ENCODE measurements around the gene SLC25A22.

Gene SLC25A22

DNA sequence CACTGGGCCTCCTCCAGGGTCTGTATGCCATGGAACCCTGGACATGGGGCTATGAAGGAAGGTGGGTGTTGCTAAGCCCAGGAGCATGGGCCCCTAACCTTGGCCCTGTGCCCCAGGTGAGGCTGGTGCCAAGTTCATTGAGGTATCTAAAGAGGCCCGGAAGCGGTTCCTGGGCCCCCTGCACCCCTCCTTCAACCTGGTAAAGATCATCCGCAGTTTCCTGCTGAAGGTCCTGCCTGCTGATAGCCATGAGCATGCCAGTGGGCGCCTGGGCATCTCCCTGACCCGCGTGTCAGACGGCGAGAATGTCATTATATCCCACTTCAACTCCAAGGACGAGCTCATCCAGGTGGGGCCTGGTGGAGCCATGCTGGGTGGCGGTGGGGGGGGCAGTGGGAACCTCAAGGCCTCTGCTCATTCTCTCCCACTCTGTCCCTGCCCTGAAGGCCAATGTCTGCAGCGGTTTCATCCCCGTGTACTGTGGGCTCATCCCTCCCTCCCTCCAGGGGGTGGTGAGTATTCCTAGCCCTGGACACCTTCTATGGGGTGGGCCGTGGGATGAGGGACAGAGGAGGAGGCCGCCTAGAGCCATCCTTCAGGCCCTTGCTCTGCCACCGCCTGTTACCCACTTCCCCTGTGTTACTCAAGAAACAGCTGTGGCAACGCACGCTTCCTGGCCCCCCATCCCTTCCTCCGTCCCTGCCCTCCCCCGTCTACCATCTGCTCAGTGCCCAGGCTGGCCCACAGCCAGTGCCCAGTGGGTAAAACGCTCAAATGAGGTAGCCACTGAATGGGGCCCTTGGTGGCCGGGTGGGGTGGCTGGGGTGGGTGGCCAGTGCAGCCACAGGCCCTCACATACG is 23.7 kb upstream of the SLC25A22 start:
- no peak for DNase-seq

DNA sequence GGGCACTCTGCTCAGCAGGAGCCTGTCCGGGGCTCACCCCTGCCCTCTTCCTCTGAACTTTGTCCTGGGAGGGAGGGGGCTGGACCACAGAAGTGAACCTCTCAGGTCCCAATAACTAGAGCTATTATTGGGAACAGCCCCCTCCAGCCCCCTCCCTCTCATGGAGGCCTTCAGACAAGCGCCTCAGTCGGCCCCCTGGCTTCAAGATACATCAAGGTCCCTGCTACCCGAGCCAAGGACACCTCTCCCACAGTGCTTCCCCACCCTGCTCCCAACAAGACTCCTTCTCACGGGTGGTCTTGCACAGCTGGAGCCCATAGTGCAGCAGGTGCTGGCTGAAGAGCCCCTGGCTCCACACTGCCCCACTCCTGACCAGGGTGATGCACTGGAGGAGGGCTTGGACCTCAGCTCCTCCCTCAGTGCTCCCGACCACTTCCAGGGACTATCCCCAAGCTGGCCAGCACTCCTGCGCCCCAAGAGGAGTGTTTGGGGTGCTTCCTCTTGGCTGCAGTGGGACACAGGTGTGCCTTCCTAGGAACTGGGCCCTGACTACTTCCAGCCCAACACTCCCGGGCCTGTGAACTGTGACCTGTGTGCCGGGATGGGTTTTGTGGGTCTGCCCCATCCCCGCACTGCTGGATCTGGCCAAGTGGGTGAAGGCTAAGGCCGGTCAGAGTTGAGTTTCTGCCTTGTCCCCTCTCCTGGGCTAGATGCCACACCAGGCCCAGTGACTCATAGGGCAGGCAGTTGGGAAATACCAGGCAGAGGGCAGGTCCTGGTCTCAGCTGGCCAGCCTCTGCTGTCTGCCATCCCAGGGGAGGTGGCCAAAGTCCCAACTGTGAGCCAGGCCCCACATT is 22.8 kb upstream of the SLC25A22 start:
- no peak for DNase-seq

- DNase-seq, result peak; percentile 94
Measured at GRCh38 chr11:819943-820649, 22.0 kb upstream of the SLC25A22 start.

DNA sequence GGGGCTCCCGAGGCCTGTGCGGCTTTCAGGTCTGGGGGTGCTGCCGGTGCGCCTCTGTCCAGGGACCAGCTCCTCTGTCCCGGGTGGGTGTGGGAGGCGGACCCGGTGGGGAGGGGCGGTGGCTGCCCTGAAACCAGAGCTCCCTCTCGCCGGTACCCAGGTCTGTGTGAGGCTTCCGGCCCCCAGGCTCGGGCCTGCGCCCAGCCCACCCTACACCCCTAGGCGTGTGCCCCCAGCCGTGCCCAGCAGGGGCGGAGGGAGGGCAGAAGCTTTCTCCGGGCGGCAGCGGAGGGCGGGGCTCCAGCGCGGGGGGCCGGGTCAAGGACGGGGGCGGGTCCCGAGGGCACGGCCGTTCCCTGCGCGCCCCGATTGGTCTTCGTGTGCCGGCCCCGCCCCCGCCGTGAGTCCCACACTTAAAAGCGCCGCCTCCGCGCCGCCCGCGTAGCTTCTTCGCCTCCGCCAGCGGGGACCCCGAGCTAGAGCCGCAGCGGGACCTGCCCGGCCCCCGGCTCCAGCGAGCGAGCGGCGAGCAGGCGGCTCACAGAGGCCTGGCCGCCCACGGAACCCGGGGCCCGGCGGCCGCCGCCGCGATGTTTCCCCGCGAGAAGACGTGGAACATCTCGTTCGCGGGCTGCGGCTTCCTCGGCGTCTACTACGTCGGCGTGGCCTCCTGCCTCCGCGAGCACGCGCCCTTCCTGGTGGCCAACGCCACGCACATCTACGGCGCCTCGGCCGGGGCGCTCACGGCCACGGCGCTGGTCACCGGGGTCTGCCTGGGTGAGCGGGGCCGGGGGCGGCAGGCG is 21.2 kb upstream of the SLC25A22 start:
- peak; percentile 95 for DNase-seq

- DNase-seq, result no peak
Measured at GRCh38 chr11:818396-819128, 20.5 kb upstream of the SLC25A22 start, which contains the start of gene PNPLA2. PNPLA2 (plus strand) TSS chr11:818914; CDS start chr11:819719, 805 bp downstream.

DNA sequence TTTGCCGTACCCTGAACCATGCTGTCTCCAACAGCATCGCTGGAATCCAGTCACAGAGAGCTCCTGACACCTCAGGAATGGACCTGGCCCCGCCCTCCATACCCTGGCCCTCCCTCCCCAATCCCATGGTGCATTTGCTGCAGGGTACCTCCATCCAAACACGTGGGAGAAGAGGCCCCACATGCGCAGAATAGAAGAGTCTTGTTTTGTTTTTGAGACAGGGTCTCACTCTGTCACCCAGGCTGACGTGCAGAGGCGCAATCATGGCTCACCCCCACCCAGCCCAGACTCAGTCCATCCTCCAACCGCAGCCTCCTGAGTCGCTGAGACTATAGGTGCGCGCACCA is 18.3 kb upstream of the SLC25A22 start:
- no peak for DNase-seq

GRCh38 chr11:815675-816432 is 17.8 kb upstream of the SLC25A22 start:
- no peak for DNase-seq

- DNase-seq, result peak; percentile 72
Measured at GRCh38 chr11:813456-814096, 15.5 kb upstream of the SLC25A22 start.

DNA sequence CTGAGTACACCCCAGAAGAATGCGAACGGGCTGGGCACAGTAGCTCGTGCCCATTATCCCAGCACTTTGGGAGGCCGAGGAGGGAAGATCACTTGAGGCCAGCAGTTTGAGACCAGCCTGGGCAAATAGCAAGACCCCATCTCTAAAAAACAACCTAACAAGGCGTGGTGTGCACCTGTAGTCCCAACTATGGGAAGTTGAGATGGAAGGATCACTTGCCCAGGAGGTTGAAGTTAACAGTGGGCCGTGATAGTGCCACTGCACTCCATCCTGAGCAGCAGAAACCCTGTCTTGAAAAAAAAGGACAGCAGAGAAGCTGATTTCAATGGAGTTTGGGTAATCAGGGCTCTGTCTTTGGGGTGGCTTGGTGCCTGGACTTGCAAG is 15.0 kb upstream of the SLC25A22 start:
- DNase-seq, result no peak

GRCh38 chr11:812390-812789 is 14.3 kb upstream of the SLC25A22 start:
- peak; percentile 61 for DNase-seq

DNA sequence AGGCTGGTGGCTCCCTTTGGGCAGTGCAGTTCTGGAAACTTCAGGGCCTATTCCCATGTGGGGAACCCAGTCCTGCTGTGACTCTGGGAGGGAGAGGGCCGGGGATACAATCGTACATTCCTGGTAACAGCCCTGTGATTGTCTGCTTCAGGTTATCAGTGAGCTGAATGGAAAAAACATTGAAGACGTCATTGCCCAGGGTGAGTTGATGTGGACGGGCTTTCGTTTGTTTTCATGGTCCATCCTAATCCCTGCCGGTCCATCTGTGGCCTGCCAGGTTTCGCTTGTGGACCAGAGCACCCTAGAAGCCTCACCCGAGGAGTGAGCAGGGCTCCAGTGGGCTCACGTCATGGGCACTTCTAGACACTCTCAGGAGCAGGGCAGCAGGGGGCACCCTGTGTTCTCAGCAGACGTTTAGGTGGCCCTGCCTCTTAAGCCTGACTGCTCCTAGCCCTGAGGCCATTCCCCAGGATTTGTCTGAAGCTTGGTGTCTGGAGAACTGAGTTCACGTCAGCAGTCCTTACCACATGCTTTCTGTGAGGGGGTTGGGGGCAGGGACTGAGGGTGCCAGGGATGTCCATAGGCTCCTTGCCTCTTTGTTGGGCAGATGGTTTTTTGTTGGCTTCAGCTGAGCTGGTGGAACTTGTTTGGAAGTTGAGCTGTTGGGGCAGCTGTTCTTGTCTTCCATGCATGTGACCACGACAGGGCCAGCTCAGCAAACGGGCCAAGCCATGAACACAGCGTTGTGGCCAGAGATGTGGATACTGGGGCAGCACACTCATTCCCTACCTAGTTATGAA is 13.6 kb upstream of the SLC25A22 start:
- peak; percentile 65 for DNase-seq

- no peak for DNase-seq
Measured at GRCh38 chr11:810040-810567, 12.0 kb upstream of the SLC25A22 start.

DNA sequence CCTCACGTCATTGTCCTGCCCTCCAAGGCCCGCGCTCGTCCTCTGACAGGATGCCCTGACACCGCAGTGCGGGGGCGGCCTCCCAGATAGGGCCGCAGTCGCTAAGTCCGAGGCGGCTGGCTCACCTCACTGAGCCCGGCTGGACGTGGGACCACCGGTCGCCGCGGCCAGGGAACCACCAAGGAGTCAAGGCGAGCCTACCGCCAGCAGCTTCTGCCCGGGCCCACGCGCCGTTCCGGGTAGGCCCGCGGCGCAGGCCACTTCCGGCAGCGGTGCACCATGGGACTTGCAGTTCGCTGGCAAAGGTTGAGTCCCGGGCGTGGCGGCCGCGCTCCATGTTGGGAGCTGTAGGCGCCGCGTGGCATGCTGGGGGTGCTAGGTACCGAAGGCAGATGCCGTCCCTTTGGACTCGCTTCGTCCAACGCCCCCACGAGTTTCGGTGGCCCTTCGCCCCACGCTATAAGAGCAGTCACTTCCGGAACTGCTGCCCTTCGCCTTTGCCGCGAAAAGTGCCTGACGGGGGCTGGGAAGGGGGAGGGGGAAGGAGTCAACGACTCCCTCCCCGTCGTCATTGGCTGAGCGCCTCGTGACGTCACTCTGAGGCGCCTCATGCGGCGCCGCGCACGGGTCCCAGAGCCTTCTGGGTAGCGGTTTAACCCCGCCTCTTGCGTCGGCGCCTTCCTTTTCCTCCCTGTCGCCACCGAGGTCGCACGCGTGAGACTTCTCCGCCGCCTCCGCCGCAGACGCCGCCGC is 11.4 kb upstream of the SLC25A22 start, which contains the start of gene RPLP2:
Gene RPLP2, plus strand, starts transcription at position 681 of the 753 bp plus-strand sequence. CDS start 268 bp downstream, outside the sequence.
- peak; percentile 99 for DNase-seq

DNA sequence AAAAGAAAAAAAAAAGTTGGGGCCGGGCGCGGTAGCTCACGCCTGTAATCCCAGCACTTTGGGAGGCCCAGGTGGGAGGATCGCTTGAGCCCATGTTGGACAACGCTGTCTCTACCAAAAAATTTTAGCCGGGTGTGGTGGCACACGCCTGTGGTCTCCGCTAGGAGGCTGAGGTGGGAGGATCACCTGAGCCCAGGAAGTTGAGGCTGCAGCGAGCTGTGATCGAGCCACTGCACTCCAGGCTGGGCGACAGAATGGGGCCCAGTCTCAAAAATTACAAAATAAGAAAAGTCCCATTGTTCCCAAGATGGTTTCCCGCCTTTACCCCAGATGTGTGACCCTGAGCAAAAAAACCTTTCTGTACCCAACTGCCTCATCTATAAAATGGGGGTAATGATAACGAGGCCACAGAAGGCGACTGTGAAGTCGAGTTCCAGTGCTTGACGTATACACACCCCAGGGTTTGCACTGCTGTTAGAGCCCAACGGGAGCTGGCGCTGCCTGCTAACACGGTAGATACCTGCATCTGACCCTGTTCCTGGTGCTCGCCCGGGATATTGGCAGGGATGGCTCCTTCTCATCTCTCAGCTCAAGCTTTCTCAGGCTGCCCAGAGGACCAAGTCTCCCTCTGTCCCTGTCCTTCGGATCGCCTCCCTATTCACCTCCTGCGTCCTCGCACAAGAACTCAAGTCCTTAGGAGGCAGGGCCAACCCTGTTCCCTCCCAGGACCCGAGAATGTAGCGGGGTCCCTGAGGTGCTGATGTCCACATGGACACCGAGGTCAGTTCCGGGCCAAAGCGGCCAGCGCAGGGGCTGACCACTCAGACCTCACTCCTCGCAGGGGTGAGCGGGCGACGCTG is 10.6 kb upstream of the SLC25A22 start:
- no peak for DNase-seq

DNA sequence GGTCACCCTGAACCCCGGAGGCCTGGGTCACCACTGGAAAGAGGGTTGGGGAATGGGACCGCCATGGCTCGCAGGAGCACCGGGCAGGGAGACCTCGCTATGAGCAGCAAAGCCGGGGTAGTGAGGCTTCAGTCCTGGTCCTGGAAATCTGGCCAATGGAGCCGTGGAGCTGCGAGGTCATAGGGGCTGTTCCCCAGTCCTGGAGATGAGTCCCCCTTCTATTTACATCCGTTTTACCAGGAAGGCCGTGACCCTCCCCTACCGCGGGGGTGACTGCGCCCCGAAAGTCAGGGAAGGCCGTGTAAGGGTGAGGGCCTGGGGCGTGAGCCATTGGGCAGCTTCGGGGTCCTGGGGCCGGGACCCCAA is 6.5 kb upstream of the SLC25A22 start:
- DNase-seq, result no peak

GRCh38 chr11:803770-804598 is 5.9 kb upstream of the SLC25A22 start:
- DNase-seq, result no peak

GRCh38 chr11:803467-803742 is 5.3 kb upstream of the SLC25A22 start:
- no peak for DNase-seq
